PC-3 (cell line): ENCODE results near the gene GDAP2.

Experiments used
- EZH2phosphoT487 ChIP-seq: fragments of 300-600 bp; sonication (generic); IDR thresholded peaks from 2 replicates; pipeline ENCODE4 v1.6.1; 2018; ENCODE audit warnings: mild to moderate bottlenecking, antibody characterized with exemption, low read length, borderline replicate concordance
- TF ChIP-seq, protein P1 (sequence below): fragments of 300-600 bp; sonication (generic); conservative IDR thresholded peaks from 2 replicates; pipeline ENCODE4 v1.5.1; 2017; ENCODE audit warnings: antibody characterized with exemption, low read depth, mild to moderate bottlenecking, low read length

DNA sequence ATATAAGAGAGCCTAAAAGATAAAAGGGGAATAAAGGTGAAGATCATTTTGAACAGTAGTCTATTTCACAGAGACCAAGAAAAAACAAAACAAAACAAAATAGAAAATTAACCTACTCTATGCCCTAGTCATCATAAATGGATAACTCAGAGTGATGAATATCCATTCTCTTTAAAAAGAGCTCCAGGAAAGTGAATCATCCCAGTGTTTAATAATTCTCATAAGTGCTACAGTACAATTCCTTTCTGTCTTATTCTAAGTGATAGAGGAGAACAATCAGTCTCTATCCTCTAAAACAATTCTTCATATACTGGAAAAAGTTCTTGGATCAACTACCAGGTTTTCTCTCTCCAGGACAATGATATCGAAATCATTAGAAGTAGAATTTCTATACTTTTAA lies 45.8 kb downstream of the GDAP2 start:
- TF ChIP-seq, protein P1, sequence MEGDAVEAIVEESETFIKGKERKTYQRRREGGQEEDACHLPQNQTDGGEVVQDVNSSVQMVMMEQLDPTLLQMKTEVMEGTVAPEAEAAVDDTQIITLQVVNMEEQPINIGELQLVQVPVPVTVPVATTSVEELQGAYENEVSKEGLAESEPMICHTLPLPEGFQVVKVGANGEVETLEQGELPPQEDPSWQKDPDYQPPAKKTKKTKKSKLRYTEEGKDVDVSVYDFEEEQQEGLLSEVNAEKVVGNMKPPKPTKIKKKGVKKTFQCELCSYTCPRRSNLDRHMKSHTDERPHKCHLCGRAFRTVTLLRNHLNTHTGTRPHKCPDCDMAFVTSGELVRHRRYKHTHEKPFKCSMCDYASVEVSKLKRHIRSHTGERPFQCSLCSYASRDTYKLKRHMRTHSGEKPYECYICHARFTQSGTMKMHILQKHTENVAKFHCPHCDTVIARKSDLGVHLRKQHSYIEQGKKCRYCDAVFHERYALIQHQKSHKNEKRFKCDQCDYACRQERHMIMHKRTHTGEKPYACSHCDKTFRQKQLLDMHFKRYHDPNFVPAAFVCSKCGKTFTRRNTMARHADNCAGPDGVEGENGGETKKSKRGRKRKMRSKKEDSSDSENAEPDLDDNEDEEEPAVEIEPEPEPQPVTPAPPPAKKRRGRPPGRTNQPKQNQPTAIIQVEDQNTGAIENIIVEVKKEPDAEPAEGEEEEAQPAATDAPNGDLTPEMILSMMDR = no peak
- no peak for TF ChIP-seq EZH2phosphoT487
